ENCODE measurements around the gene CNTN5. TPM values are rescaled to one million over a fixed set of nuclear protein-coding genes. Genes with fewer than 3 reads are reported as not detected.

Gene CNTN5
- total RNA-seq, 4 donors from 2014 or later, result 0.16 TPM; not detected in 3

DNA sequence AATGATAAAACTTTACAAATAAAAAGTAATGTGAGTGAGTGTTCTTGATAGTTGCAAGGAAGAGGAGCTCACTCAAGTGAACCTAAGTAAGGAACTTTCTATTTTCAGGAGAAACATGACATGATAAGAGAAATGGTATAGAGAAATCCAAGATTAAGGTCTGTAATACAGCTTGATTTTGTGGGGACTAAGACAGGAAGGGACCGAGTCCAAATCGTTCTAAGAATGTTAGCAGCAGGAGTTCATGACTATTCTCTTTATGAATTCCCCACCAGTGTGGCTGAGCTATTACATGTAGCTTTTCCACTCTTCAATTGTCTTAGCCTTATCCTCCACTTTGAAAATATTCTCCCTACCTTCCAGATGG, 967.7 kb downstream of the CNTN5 start:
- intact Hi-C loops (cut with DNase I; ENCODE audit: low total_unique reads) (no loop called here), in situ Hi-C loops (cut with MboI; ENCODE audit: low sequenced_read_pairs in 4 of 4) (loop anchor here in 1 of 4 donors (10.0 kb wide), 1 partner anchor 64 kb away; no protein-coding TSS in a partner anchor)
- no peaks in the 10 kb centered on the region for H3K36me3 ChIP-seq
- no peaks in the 10 kb centered on the region for H3K9me3 ChIP-seq
- no peak overlapping the region for H3K4me3 ChIP-seq
- no peaks in the 10 kb centered on the region for H3K4me1 ChIP-seq
- no peak overlapping the region for H3K27ac ChIP-seq
- TF ChIP-seq POLR2A (IDR thresholded peaks at IDR 0.05), result no peak
- TF ChIP-seq CTCF (IDR thresholded peaks at IDR 0.05 in 4 of 5, conservative IDR thresholded peaks at IDR 0.05 in 1 of 5), result no peak
- ATAC-seq (no peak), DNase-seq (no peak)
- no peaks in the 10 kb centered on the region for H3K27me3 ChIP-seq

GRCh38 chr11:100003985-100004384, 983.2 kb downstream of the CNTN5 start:
- Histone ChIP-seq H3K36me3 (no peaks in the 10 kb centered on the region), H3K4me1 (no peaks in the 10 kb centered on the region), H3K9me3 (no peaks in the 10 kb centered on the region), H3K27me3 (no peaks in the 10 kb centered on the region), H3K4me3 (no peak overlapping the region), H3K27ac (no peak overlapping the region)
- TF ChIP-seq CTCF (IDR thresholded peaks at IDR 0.05 in 4 of 5, conservative IDR thresholded peaks at IDR 0.05 in 1 of 5) (no peak), POLR2A (IDR thresholded peaks at IDR 0.05) (no peak)
- intact Hi-C loops (cut with DNase I; ENCODE audit: low total_unique reads), result no loop called here
- ATAC-seq (no peak), DNase-seq (no peak)
- in situ Hi-C loops (cut with MboI; ENCODE audit: low sequenced_read_pairs in 4 of 4), result no loop called here

GRCh38 chr11:100004541-100004940, 983.8 kb downstream of the CNTN5 start:
- H3K9me3 ChIP-seq, result no peaks in the 10 kb centered on the region
- in situ Hi-C loops (cut with MboI; ENCODE audit: low sequenced_read_pairs in 4 of 4), result no loop called here
- no peak overlapping the region for H3K27ac ChIP-seq
- no peaks in the 10 kb centered on the region for H3K36me3 ChIP-seq
- intact Hi-C loops (cut with DNase I; ENCODE audit: low total_unique reads), result no loop called here
- ATAC-seq (no peak), DNase-seq (no peak)
- no peak for TF ChIP-seq CTCF (IDR thresholded peaks at IDR 0.05 in 4 of 5, conservative IDR thresholded peaks at IDR 0.05 in 1 of 5)
- TF ChIP-seq POLR2A (IDR thresholded peaks at IDR 0.05), result no peak
- H3K4me3 ChIP-seq, result no peak overlapping the region
- no peaks in the 10 kb centered on the region for H3K27me3 ChIP-seq
- no peaks in the 10 kb centered on the region for H3K4me1 ChIP-seq

DNA sequence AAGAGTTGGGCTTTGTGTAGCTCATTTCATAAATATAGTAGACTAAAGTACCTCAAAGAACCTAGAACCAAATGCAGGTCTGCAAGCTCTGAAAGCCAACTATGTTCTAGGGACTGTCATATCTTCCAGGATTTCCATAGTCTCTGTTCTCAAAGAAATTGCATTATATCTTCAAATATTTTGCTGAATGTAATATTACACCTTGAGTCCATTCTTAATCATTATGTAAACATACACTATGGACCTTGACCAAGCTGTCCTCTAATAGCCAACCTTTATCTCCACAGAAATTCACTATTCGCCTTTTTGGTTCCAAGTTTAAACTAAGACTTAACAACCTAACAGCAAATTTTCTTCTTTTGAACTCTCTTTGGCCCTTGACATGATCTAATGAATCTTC, 987.7 kb downstream of the CNTN5 start:
- ATAC-seq (no peak), DNase-seq (no peak)
- intact Hi-C loops (cut with DNase I; ENCODE audit: low total_unique reads) (no loop called here), in situ Hi-C loops (cut with MboI; ENCODE audit: low sequenced_read_pairs in 4 of 4) (no loop called here)
- Histone ChIP-seq H3K9me3 (no peaks in the 10 kb centered on the region), H3K36me3 (no peaks in the 10 kb centered on the region), H3K4me1 (no peaks in the 10 kb centered on the region), H3K27ac (no peak overlapping the region), H3K27me3 (no peaks in the 10 kb centered on the region), H3K4me3 (no peak overlapping the region)
- no peak for TF ChIP-seq POLR2A (IDR thresholded peaks at IDR 0.05)
- TF ChIP-seq CTCF (IDR thresholded peaks at IDR 0.05 in 4 of 5, conservative IDR thresholded peaks at IDR 0.05 in 1 of 5), result no peak

- ATAC-seq, result no peak
- in situ Hi-C loops (cut with MboI; ENCODE audit: low sequenced_read_pairs in 4 of 4) (no loop called here), intact Hi-C loops (cut with DNase I; ENCODE audit: low total_unique reads) (no loop called here)
Observed at GRCh38 chr11:100009728-100010127, 989.0 kb downstream of the CNTN5 start.

More at GRCh38 chr11:100009728-100010127, 989.0 kb downstream of the CNTN5 start:
- no peaks in the 10 kb centered on the region for H3K9me3 ChIP-seq
- no peak for DNase-seq
- H3K4me3 ChIP-seq, result no peak overlapping the region
- no peaks in the 10 kb centered on the region for H3K4me1 ChIP-seq
- no peaks in the 10 kb centered on the region for H3K36me3 ChIP-seq
- no peaks in the 10 kb centered on the region for H3K27me3 ChIP-seq
- H3K27ac ChIP-seq, result no peak overlapping the region
- no peak for TF ChIP-seq CTCF (IDR thresholded peaks at IDR 0.05 in 4 of 5, conservative IDR thresholded peaks at IDR 0.05 in 1 of 5)
- TF ChIP-seq POLR2A (IDR thresholded peaks at IDR 0.05), result no peak

Measured in gastrocnemius medialis (tissue), 4 donors.